ENCODE data around the gene POLR2E.

POLR2E gene

DNA sequence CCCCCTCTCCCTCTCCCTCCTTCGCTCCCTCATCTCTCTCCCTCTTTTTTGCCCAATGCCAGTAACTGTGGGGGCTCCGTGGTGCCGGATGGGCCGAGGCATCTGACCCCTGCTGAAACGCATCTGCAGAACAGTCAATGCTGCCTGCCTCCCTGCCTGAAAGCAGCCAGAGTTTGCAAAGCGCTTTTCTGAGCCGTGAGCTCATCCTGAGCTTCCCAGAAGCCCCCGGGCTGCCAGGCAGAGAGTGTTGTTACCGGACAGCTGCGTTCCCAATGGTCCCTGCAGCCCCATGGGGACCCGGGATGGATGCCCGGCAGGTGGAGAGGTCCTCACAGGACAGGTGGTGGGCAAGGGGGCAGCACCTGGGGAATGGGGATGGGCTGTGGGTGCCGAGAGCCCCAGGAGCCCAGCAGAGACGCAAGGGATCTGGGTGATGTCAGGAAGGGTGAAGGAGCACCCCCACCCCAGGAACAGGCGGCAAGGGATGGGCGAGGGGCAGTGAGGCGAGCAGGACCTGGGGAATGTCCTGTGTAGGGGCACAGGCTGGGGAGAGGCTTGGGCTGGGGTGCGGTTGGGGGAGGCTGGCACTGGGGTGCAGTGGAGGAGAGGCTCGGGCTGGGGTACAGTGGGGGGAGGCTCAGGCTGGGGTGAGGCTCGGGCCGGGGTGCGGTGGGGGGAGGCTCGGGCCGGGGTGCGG, 41.6 kb upstream of the POLR2E start:
- Histone ChIP-seq H3K4me3 (replicated peaks; ENCODE audit: insufficient read depth, low read length) (no peak overlapping the region), H3K27me3 (ENCODE audit: insufficient read depth, poor library complexity, severe bottlenecking) (no peaks in the 10 kb centered on the region), H3K27ac (replicated peaks) (no peak overlapping the region)
- TF ChIP-seq CTCF (IDR thresholded peaks at IDR 0.05; ENCODE audit: insufficient read depth, low read length) (no peak), REST (IDR thresholded peaks at IDR 0.05; ENCODE audit: insufficient replicate concordance, low read depth) (no peak), GABPA (IDR thresholded peaks at IDR 0.05; ENCODE audit: low read depth) (no peak), POLR2AphosphoS5 (IDR thresholded peaks at IDR 0.05; ENCODE audit: low read depth) (no peak), SPI1 (IDR thresholded peaks at IDR 0.05; ENCODE audit: borderline replicate concordance, low read depth) (no peak)
- no peak for DNase-seq (ENCODE audit: low read depth in 1 of 2, low spot score in 1 of 2)

GRCh38 chr19:1136201-1136600, 41.0 kb upstream of the POLR2E start:
- H3K27me3 ChIP-seq (ENCODE audit: insufficient read depth, poor library complexity, severe bottlenecking), result no peaks in the 10 kb centered on the region
- no peak overlapping the region for H3K4me3 ChIP-seq (replicated peaks; ENCODE audit: insufficient read depth, low read length)
- no peak overlapping the region for H3K27ac ChIP-seq (replicated peaks)
- DNase-seq (ENCODE audit: low read depth in 1 of 2, low spot score in 1 of 2), result no peak
- TF ChIP-seq REST (IDR thresholded peaks at IDR 0.05; ENCODE audit: insufficient replicate concordance, low read depth) (no peak), CTCF (IDR thresholded peaks at IDR 0.05; ENCODE audit: insufficient read depth, low read length) (no peak), SPI1 (IDR thresholded peaks at IDR 0.05; ENCODE audit: borderline replicate concordance, low read depth) (no peak), GABPA (IDR thresholded peaks at IDR 0.05; ENCODE audit: low read depth) (no peak), POLR2AphosphoS5 (IDR thresholded peaks at IDR 0.05; ENCODE audit: low read depth) (no peak)

DNA sequence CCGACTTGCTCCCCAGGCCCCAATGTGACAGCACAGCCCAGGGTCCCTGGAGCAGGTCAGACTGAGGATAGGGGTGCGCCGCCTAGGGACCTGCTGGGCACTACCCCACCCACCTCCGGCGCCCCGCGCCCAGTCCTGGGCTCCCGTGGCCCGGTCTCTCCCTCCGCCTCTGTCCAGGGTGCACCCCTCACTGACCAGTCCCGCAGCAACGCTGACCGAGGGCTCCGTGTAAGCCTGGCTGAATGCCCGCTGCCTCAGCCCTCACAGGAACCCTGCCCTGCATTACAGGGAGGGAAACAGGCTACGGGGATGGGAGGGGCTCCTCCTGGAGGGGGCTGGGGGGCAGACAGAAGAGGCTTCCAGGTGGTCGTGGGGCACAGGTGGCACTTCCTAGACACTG, 40.3 kb upstream of the POLR2E start:
- no peak for TF ChIP-seq REST (IDR thresholded peaks at IDR 0.05; ENCODE audit: insufficient replicate concordance, low read depth)
- no peak for TF ChIP-seq POLR2AphosphoS5 (IDR thresholded peaks at IDR 0.05; ENCODE audit: low read depth)
- TF ChIP-seq SPI1 (IDR thresholded peaks at IDR 0.05; ENCODE audit: borderline replicate concordance, low read depth), result no peak
- TF ChIP-seq CTCF (IDR thresholded peaks at IDR 0.05; ENCODE audit: insufficient read depth, low read length), result no peak
- TF ChIP-seq GABPA (IDR thresholded peaks at IDR 0.05; ENCODE audit: low read depth), result no peak
- H3K4me3 ChIP-seq (replicated peaks; ENCODE audit: insufficient read depth, low read length), result no peak overlapping the region
- no peaks in the 10 kb centered on the region for H3K27me3 ChIP-seq (ENCODE audit: insufficient read depth, poor library complexity, severe bottlenecking)
- H3K27ac ChIP-seq (replicated peaks), result no peak overlapping the region
- no peak for DNase-seq (ENCODE audit: low read depth in 1 of 2, low spot score in 1 of 2)
